A673 (cell line): Measurements from ENCODE around the gene HHIPL2.

Experiments used
- EZH2 ChIP-seq: fragments of 200-600 bp; sonication (generic); IDR thresholded peaks from 2 replicates; pipeline ENCODE4 v1.6.1; 2017; ENCODE audit warnings: borderline replicate concordance, low read depth, mild to moderate bottlenecking, mixed read lengths, antibody characterized with exemption, low read length; ENCODE audit not compliant: poor library complexity, severe bottlenecking
- TF ChIP-seq, protein P1 (sequence below): fragments of 300-800, 200-600 bp; sonication (generic); conservative IDR thresholded peaks from 2 replicates; pipeline ENCODE4 v1.5.1; 2017; ENCODE audit warnings: low read depth, mild to moderate bottlenecking, antibody characterized with exemption, low read length, moderate library complexity, mixed read lengths

DNA sequence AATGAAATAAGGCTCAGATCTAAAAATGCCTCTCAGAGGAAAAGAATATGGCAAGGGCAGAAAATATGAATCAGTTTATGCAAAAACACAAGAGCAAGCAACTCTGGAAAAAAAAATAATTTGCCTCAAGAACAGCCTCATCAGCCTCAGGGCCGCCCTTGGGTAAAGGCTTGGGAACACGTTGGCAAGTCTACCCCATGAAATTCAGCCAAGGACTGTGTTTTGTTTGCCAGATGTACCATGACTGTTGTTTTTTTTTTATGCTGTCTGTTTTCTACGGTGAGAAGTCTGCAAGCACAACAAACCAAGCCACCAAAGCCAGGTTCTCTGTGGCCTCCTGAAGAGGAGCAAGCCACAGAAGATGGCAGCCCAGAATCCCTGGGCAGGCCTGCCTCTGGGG is 18.0 kb downstream of the HHIPL2 start:
- TF ChIP-seq, protein P1, sequence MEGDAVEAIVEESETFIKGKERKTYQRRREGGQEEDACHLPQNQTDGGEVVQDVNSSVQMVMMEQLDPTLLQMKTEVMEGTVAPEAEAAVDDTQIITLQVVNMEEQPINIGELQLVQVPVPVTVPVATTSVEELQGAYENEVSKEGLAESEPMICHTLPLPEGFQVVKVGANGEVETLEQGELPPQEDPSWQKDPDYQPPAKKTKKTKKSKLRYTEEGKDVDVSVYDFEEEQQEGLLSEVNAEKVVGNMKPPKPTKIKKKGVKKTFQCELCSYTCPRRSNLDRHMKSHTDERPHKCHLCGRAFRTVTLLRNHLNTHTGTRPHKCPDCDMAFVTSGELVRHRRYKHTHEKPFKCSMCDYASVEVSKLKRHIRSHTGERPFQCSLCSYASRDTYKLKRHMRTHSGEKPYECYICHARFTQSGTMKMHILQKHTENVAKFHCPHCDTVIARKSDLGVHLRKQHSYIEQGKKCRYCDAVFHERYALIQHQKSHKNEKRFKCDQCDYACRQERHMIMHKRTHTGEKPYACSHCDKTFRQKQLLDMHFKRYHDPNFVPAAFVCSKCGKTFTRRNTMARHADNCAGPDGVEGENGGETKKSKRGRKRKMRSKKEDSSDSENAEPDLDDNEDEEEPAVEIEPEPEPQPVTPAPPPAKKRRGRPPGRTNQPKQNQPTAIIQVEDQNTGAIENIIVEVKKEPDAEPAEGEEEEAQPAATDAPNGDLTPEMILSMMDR = no peak
- no peak for TF ChIP-seq EZH2
